H1 (cell line): ENCODE data around the gene TFB1M.

Experiments
- EP300 ChIP-seq, 2 experiments: IDR thresholded peaks; 1 replicate in 1 of 2; 2 replicates in 1 of 2; pipeline ENCODE4 v1.6.1; 2011 to 2012; ENCODE audit warnings: low read depth in 2 of 2, low read length in 2 of 2, mild to moderate bottlenecking in 2 of 2, borderline replicate concordance in 1 of 2, inconsistent platforms in 1 of 2, moderate library complexity in 1 of 2
- EZH2 ChIP-seq: fragments of 200-600 bp; sonication (generic); IDR thresholded peaks from 2 replicates; pipeline ENCODE4 v1.7.1; 2012; ENCODE audit warnings: low read depth, mild to moderate bottlenecking, moderate library complexity, low read length, inconsistent platforms; ENCODE audit not compliant: severe bottlenecking
- POLR2A ChIP-seq, 2 experiments: IDR thresholded peaks; 1 replicate in 1 of 2; 2 replicates in 1 of 2; pipeline ENCODE4 v1.6.1; 2011; ENCODE audit warnings: low read depth in 2 of 2, low read length in 2 of 2, mild to moderate bottlenecking in 2 of 2; ENCODE audit errors: control extremely low read depth in 1 of 2
- RAD21 ChIP-seq, 2 experiments: IDR thresholded peaks in 1 of 2; conservative IDR thresholded peaks in 1 of 2; 2 replicates each; pipeline ENCODE4 v1.6.1; 2011; ENCODE audit warnings: low read depth in 2 of 2, low read length in 2 of 2, improper control_type of control experiment in 1 of 2, inconsistent platforms in 1 of 2, mild to moderate bottlenecking in 1 of 2, moderate library complexity in 1 of 2
- RBBP5 ChIP-seq: IDR thresholded peaks from 2 replicates; pipeline ENCODE4 v1.7.1; 2012; ENCODE audit warnings: low read depth, mild to moderate bottlenecking, inconsistent platforms, low read length, moderate library complexity, borderline replicate concordance
- RXRA ChIP-seq: IDR thresholded peaks from 2 replicates; pipeline ENCODE4 v1.6.1; 2011; ENCODE audit warnings: low read depth, mild to moderate bottlenecking, low read length, moderate library complexity; ENCODE audit not compliant: insufficient read depth
- SAP30 ChIP-seq: fragments of 300-600 bp; sonication (generic); IDR thresholded peaks from 2 replicates; pipeline ENCODE4 v1.7.1; 2012; ENCODE audit warnings: low read length, moderate library complexity, mild to moderate bottlenecking, inconsistent platforms; ENCODE audit not compliant: insufficient read depth, insufficient replicate concordance
- YY1 ChIP-seq: IDR thresholded peaks from 2 replicates; pipeline ENCODE4 v1.6.1; 2011; ENCODE audit warnings: low read depth, mild to moderate bottlenecking, low read length
- TF ChIP-seq, protein P1 (sequence below), 3 experiments: IDR thresholded peaks; 1 replicate in 2 of 3; 2 replicates in 1 of 3; pipeline versions ENCODE4 v1.5.1 to v1.6.1; 2011; ENCODE audit warnings: low read length in 3 of 3, mild to moderate bottlenecking in 3 of 3, inconsistent platforms in 2 of 3, low read depth in 1 of 3, moderate library complexity in 1 of 3; ENCODE audit not compliant: insufficient read depth in 1 of 3; ENCODE audit errors: control extremely low read depth in 1 of 3
- TF ChIP-seq, protein P2 (sequence below): IDR thresholded peaks from 2 replicates; pipeline ENCODE4 v1.6.1; 2011; ENCODE audit warnings: low read length, improper control_type of control experiment
- TF ChIP-seq, protein P3 (sequence below): IDR thresholded peaks from 2 replicates; pipeline ENCODE4 v1.6.1; 2012; ENCODE audit warnings: inconsistent platforms

DNA sequence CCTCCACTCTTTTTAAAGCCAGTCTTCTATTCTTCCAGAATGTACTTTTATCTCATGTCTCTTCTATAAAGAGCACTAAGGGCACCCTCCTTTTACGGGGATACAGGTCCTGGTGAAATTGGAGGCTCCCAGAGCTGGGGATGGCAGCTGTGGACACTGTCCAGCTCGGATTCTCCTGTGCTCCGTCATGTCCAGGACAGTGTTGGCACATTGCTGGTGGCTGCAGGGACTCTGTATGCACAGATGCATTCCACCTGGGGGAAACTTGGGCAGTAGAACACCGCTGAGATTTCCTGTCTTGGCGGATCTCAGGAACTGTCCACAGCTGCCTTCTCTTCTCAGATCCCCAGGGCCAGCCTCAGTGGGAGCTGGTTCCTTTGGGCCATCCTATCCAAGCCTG, 107.1 kb downstream of the TFB1M start:
- TF ChIP-seq EP300 (IDR thresholded peaks at IDR 0.05; ENCODE audit: borderline replicate concordance in 1 of 2, low read depth in 2 of 2, low read length in 2 of 2) (no peak), EZH2 (no peak), POLR2A (IDR thresholded peaks at IDR 0.05; ENCODE audit: control extremely low read depth in 1 of 2, low read depth in 2 of 2, low read length in 2 of 2) (no peak), RXRA (no peak), RBBP5 (no peak), RAD21 (IDR thresholded peaks at IDR 0.05 in 1 of 2, conservative IDR thresholded peaks at IDR 0.05 in 1 of 2; ENCODE audit: low read depth in 2 of 2, low read length in 2 of 2) (no peak), SAP30 (no peak), YY1 (no peak)
- TF ChIP-seq, protein P1, sequence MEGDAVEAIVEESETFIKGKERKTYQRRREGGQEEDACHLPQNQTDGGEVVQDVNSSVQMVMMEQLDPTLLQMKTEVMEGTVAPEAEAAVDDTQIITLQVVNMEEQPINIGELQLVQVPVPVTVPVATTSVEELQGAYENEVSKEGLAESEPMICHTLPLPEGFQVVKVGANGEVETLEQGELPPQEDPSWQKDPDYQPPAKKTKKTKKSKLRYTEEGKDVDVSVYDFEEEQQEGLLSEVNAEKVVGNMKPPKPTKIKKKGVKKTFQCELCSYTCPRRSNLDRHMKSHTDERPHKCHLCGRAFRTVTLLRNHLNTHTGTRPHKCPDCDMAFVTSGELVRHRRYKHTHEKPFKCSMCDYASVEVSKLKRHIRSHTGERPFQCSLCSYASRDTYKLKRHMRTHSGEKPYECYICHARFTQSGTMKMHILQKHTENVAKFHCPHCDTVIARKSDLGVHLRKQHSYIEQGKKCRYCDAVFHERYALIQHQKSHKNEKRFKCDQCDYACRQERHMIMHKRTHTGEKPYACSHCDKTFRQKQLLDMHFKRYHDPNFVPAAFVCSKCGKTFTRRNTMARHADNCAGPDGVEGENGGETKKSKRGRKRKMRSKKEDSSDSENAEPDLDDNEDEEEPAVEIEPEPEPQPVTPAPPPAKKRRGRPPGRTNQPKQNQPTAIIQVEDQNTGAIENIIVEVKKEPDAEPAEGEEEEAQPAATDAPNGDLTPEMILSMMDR (IDR thresholded peaks at IDR 0.05; ENCODE audit: control extremely low read depth in 1 of 3, insufficient read depth in 1 of 3, low read depth in 1 of 3, low read length in 3 of 3): no peak
- TF ChIP-seq, protein P2, sequence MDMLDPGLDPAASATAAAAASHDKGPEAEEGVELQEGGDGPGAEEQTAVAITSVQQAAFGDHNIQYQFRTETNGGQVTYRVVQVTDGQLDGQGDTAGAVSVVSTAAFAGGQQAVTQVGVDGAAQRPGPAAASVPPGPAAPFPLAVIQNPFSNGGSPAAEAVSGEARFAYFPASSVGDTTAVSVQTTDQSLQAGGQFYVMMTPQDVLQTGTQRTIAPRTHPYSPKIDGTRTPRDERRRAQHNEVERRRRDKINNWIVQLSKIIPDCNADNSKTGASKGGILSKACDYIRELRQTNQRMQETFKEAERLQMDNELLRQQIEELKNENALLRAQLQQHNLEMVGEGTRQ: no peak
- TF ChIP-seq, protein P3, sequence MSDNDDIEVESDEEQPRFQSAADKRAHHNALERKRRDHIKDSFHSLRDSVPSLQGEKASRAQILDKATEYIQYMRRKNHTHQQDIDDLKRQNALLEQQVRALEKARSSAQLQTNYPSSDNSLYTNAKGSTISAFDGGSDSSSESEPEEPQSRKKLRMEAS: no peak
